Endothelial cell of umbilical vein (primary cell): ENCODE results near the gene PPM1M. TPM values are rescaled to one million over a fixed set of nuclear protein-coding genes. Genes with fewer than 3 reads are reported as not detected.

ENCODE experiments used
- BruUV-seq: library from RNA; stranded (reverse); fragments of 400-500 nt; replicated peaks from 2 replicates; lab custom pipeline; 2021; lab: Mats Ljungman, UMichigan
- CTCF ChIA-PET: fragments of 300-600, 350-600 bp; sonication (Branson Sonifier 250); formaldehyde crosslinking; loops from one replicate; lab custom pipeline; 2021; ENCODE audit warnings: antibody characterized with exemption, inconsistent platforms; lab: Charles Lee
- POLR2A ChIA-PET: fragments of 300-600, 350-600 bp; sonication (Branson Sonifier 250); formaldehyde crosslinking; loops from one replicate; lab custom pipeline; 2021; ENCODE audit warnings: antibody characterized with exemption, inconsistent platforms; lab: Charles Lee
- DNase-seq: peaks from one replicate; pipeline ENCODE4 v3.0.0-alpha.2; 2011; ENCODE audit warnings: low read depth, low spot score
- FAIRE-seq: peaks from 2 replicates; lab custom pipeline; 2011; peaks lifted over from hg19 to GRCh38; lab: Jason Lieb, UNC
- H2AFZ ChIP-seq: 2 replicates; pipeline ENCODE4 v1.6.0; 2012; ENCODE audit warnings: low read depth, low read length, control low read depth, inconsistent platforms
- H3K27ac ChIP-seq: 2 replicates; pipeline ENCODE4 v1.5.1; 2011; ENCODE audit warnings: low read depth, mild to moderate bottlenecking, control low read depth, low read length, moderate library complexity; ENCODE audit not compliant: insufficient read depth
- H3K27me3 ChIP-seq, 2 experiments: 2 replicates each; pipeline versions ENCODE4 v1.6.0 to v1.6.1; 2011; ENCODE audit warnings: low read length in 2 of 2, mixed read lengths in 1 of 2; ENCODE audit not compliant: control insufficient read depth in 2 of 2, insufficient read depth in 2 of 2
- H3K36me3 ChIP-seq, 2 experiments: 2 replicates in 1 of 2; 3 replicates in 1 of 2; pipeline ENCODE4 v1.5.1; 2011; ENCODE audit warnings: low read length in 2 of 2, mild to moderate bottlenecking in 1 of 2, moderate library complexity in 1 of 2; ENCODE audit not compliant: control insufficient read depth in 2 of 2, insufficient read depth in 2 of 2; ENCODE audit errors: extremely low read depth in 1 of 2
- H3K4me1 ChIP-seq: 3 replicates; pipeline ENCODE4 v1.5.1; 2011; ENCODE audit warnings: mild to moderate bottlenecking, low read length; ENCODE audit not compliant: control insufficient read depth, insufficient read depth; ENCODE audit errors: extremely low read depth
- H3K4me2 ChIP-seq: 2 replicates; pipeline ENCODE4 v1.6.1; 2011; ENCODE audit warnings: low read length, control low read depth, mixed read lengths; ENCODE audit not compliant: insufficient read depth
- H3K4me3 ChIP-seq, 3 experiments: fragments of 200-600 bp in 1 of 3; sonication (generic), shearing (Covaris generic) in 1 of 3; replicated peaks in 1 of 3; 2 replicates each; pipeline ENCODE4 v1.5.1; 2011 to 2016; ENCODE audit warnings: control low read depth in 3 of 3, low read length in 3 of 3, mild to moderate bottlenecking in 2 of 3, inconsistent platforms in 1 of 3, low read depth in 1 of 3, moderate library complexity in 1 of 3; ENCODE audit not compliant: insufficient read depth in 1 of 3
- H3K79me2 ChIP-seq: 2 replicates; pipeline ENCODE4 v1.6.0; 2012; ENCODE audit warnings: low read length, inconsistent platforms; ENCODE audit not compliant: control insufficient read depth, insufficient read depth
- H3K9ac ChIP-seq: replicated peaks from 2 replicates; pipeline ENCODE3; 2011; ENCODE audit warnings: low read length, control low read depth; ENCODE audit not compliant: insufficient read depth; ENCODE audit errors: extremely low read depth
- H3K9me1 ChIP-seq: replicated peaks from 3 replicates; pipeline ENCODE4 v1.6.0; 2011; ENCODE audit warnings: mild to moderate bottlenecking, low read length; ENCODE audit not compliant: control insufficient read depth, insufficient read depth; ENCODE audit errors: extremely low read depth
- H3K9me3 ChIP-seq: replicated peaks from 2 replicates; pipeline ENCODE4 v1.5.1; 2012; ENCODE audit warnings: low read length, inconsistent platforms; ENCODE audit not compliant: control insufficient read depth, insufficient read depth
- H4K20me1 ChIP-seq: replicated peaks from 2 replicates; pipeline ENCODE3; 2011; ENCODE audit warnings: mild to moderate bottlenecking, low read length; ENCODE audit not compliant: control insufficient read depth, insufficient read depth; ENCODE audit errors: extremely low read depth
- CTCF ChIP-seq, 2 donors: IDR thresholded peaks; 1 replicate in 1 of 2; 2 replicates in 1 of 2; pipeline ENCODE4 v1.5.1; 2011; ENCODE audit warnings: low read length in 2 of 2, mild to moderate bottlenecking in 2 of 2, moderate library complexity in 2 of 2, control low read depth in 1 of 2, inconsistent platforms in 1 of 2, low read depth in 1 of 2; ENCODE audit not compliant: insufficient read depth in 1 of 2; ENCODE audit errors: extremely low read depth in 1 of 2
- EZH2 ChIP-seq: IDR thresholded peaks from 2 replicates; pipeline ENCODE4 v1.6.1; 2012; ENCODE audit warnings: borderline replicate concordance, low read depth, mild to moderate bottlenecking, moderate library complexity, low read length, inconsistent platforms; ENCODE audit not compliant: severe bottlenecking
- FOS ChIP-seq: IDR thresholded peaks from 2 replicates; pipeline ENCODE4 v1.6.1; 2011; ENCODE audit warnings: mild to moderate bottlenecking, low read length, moderate library complexity, borderline replicate concordance; ENCODE audit not compliant: insufficient read depth
- GATA2 ChIP-seq: IDR thresholded peaks from 2 replicates; pipeline ENCODE4 v1.7.0; 2011; ENCODE audit warnings: low read depth, mild to moderate bottlenecking, moderate library complexity, mixed read lengths, low read length; ENCODE audit not compliant: insufficient read length, insufficient read depth
- JUN ChIP-seq: IDR thresholded peaks from 2 replicates; pipeline ENCODE4 v1.6.1; 2011; ENCODE audit warnings: borderline replicate concordance, low read depth; ENCODE audit not compliant: insufficient read length, insufficient read depth
- MAX ChIP-seq: IDR thresholded peaks from 2 replicates; pipeline ENCODE4 v1.6.1; 2011; ENCODE audit not compliant: insufficient read depth, insufficient read length
- MYC ChIP-seq: IDR thresholded peaks from one replicate; pipeline ENCODE4 v1.6.1; 2011; ENCODE audit warnings: mild to moderate bottlenecking, low read depth, low read length
- POLR2A ChIP-seq: IDR thresholded peaks from 2 replicates; pipeline ENCODE4 v1.6.1; 2012; ENCODE audit warnings: low read depth, mild to moderate bottlenecking, control low read depth, low read length
- POLR2AphosphoS5 ChIP-seq: IDR thresholded peaks from 2 replicates; pipeline ENCODE4 v1.6.1; 2012; ENCODE audit warnings: low read depth, mild to moderate bottlenecking, control low read depth, low read length, moderate library complexity; ENCODE audit not compliant: insufficient read depth
- dilution Hi-C: fragments of 300-500 bp; cut with MboI; formaldehyde crosslinking; loops from one replicate; pipeline ENCODE4 v1.15.0; 2019; ENCODE audit warnings: low sequenced_read_pairs; ENCODE audit not compliant: extremely low pct_ligation_motif_present
- intact Hi-C: fragments of 100-400 bp; cut with micrococcal nuclease; formaldehyde crosslinking; loops from one replicate; pipeline ENCODE4 v1.10.0; 2022
- polyA plus RNA-seq, 4 experiments: library from polyadenylated mRNA; depleted of rRNA in 3 of 4; stranded (reverse) in 3 of 4; unstranded in 1 of 4; fragments of >200 nt; gene quantifications; 2 replicates each; pipeline versions ENCODE4 v1.2.1 to v1.2.3, GENCODE V29; 2011 to 2012; ENCODE audit warnings: missing spikeins in 1 of 4
- total RNA-seq: library from RNA; stranded (reverse); gene quantifications from 2 replicates; pipeline ENCODE4 v1.2.3, GENCODE V29; 2021

The PPM1M gene
- total and polyA plus RNA-seq, 2 donors (not counting 3 experiments of a cell fraction or from before 2014, with no cell fraction given): 13.7 to 19.4 TPM

GRCh38 chr3:52294320-52295150 is 49.0 kb downstream of the PPM1M start:
- no peak overlapping the region for H2AFZ ChIP-seq
- H3K4me1 ChIP-seq: peaks cover 6% of the 10 kb centered on the region
- CTCF ChIA-PET: interaction anchor here (1.1 to 8.2 kb wide), 2 partner anchors 13 to 45 kb away, joined by 4 to 107 read pairs; no protein-coding TSS in a partner anchor
- POLR2A ChIA-PET: no interaction called here
- DNase-seq (no peak), FAIRE-seq (no peak)
- no peak overlapping the region for H3K4me2 ChIP-seq
- dilution Hi-C loops (no loop called here), intact Hi-C loops (no loop called here)
- TF ChIP-seq POLR2A (no peak), MAX (no peak), FOS (no peak), GATA2 (no peak), EZH2 (no peak), MYC (no peak), JUN (no peak), POLR2AphosphoS5 (no peak), CTCF (IDR thresholded peaks at IDR 0.05; ENCODE audit: extremely low read depth in 1 of 2, insufficient read depth in 1 of 2, low read depth in 1 of 2, low read length in 2 of 2) (no peak)
- no peaks in the 10 kb centered on the region for H3K9me3 ChIP-seq
- H3K9ac ChIP-seq: no peak overlapping the region
- H3K36me3 ChIP-seq: peaks cover 0 to 25% of the 10 kb centered on the region in 2 experiments
- H3K27me3 ChIP-seq: no peaks in the 10 kb centered on the region
- peaks cover under 1% of the 10 kb centered on the region for H3K79me2 ChIP-seq
- no TSS peak for BruUV-seq
- H3K27ac ChIP-seq: no peak overlapping the region
- no peaks in the 10 kb centered on the region for H3K9me1 ChIP-seq
- no peaks in the 10 kb centered on the region for H4K20me1 ChIP-seq
- no peak overlapping the region for H3K4me3 ChIP-seq
